GM12878 (cell line): ENCODE data around the gene SNED1. TPM values are rescaled to one million over a fixed set of nuclear protein-coding genes. Genes with fewer than 3 reads are reported as not detected.

ENCODE experiments used
- ATAC-seq: fragments of 200-7000 bp; cut with Tn5 transposase; 3 replicates; pipeline ENCODE4 v1.9.1; 2020; ENCODE audit warnings: mild to moderate bottlenecking, moderate library complexity
- BruUV-seq: library from RNA; stranded (reverse); fragments of 400-500 nt; replicated peaks from 2 replicates; lab custom pipeline; 2021; lab: Mats Ljungman, UMichigan
- CTCF ChIA-PET: fragments of 300-600 bp; sonication (Branson Sonifier 250); formaldehyde crosslinking; extraction: SDS; loops from one replicate; lab custom pipeline; 2021; ENCODE audit warnings: inconsistent platforms; lab: Yijun Ruan, JAX
- POLR2A ChIA-PET: fragments of 350-600 bp; formaldehyde crosslinking; extraction: SDS; loops from one replicate; lab custom pipeline; 2021; ENCODE audit warnings: inconsistent platforms; lab: Charles Lee
- RAD21 ChIA-PET: fragments of 300-600 bp; sonication (Branson Sonifier 250); formaldehyde crosslinking; loops from one replicate; lab custom pipeline; 2023; ENCODE audit warnings: antibody characterized with exemption; ENCODE audit not compliant: unreplicated experiment; lab: Charles Lee
- SMC1A ChIA-PET: fragments of 300-600 bp; sonication (Branson Sonifier 250); formaldehyde crosslinking; loops from one replicate; lab custom pipeline; 2023; ENCODE audit not compliant: unreplicated experiment, uncharacterized antibody; lab: Charles Lee
- DNase-seq: peaks from one replicate; pipeline ENCODE4 v3.0.0-alpha.2; 2011; ENCODE audit warnings: low read depth, low spot score
- FAIRE-seq: peaks from 3 replicates; lab custom pipeline; 2011; peaks lifted over from hg19 to GRCh38; lab: Jason Lieb, UNC
- H2AFZ ChIP-seq: 2 replicates; pipeline ENCODE4 v1.6.0; 2011; ENCODE audit warnings: low read depth, low read length, control low read depth; ENCODE audit not compliant: control insufficient read depth
- H3K27ac ChIP-seq: 2 replicates; pipeline ENCODE4 v1.5.1; 2011; ENCODE audit warnings: control low read depth; ENCODE audit not compliant: control insufficient read depth, insufficient read depth
- H3K27me3 ChIP-seq, 2 experiments: replicated peaks in 1 of 2; 2 replicates each; pipeline versions ENCODE4 v1.6.0 to v1.6.1; 2011; ENCODE audit warnings: low read length in 1 of 2; ENCODE audit not compliant: control insufficient read depth in 2 of 2, insufficient read depth in 2 of 2
- H3K36me3 ChIP-seq, 2 experiments: 2 replicates each; pipeline ENCODE4 v1.5.1; 2011; ENCODE audit warnings: low read length in 1 of 2; ENCODE audit not compliant: control insufficient read depth in 2 of 2, insufficient read depth in 2 of 2
- H3K4me1 ChIP-seq: 2 replicates; pipeline ENCODE4 v1.6.1; 2011; ENCODE audit warnings: mild to moderate bottlenecking, low read length, moderate library complexity, mixed read lengths; ENCODE audit not compliant: control insufficient read depth, insufficient read depth
- H3K4me2 ChIP-seq: 2 replicates; pipeline ENCODE4 v1.6.0; 2011; ENCODE audit warnings: control low read depth; ENCODE audit not compliant: control insufficient read depth, insufficient read depth
- H3K4me3 ChIP-seq: fragments of 200-600 bp; sonication (generic); 2 replicates; pipeline ENCODE4 v1.5.1; 2016
- H3K79me2 ChIP-seq: 2 replicates; pipeline ENCODE4 v1.6.0; 2011; ENCODE audit warnings: low read length; ENCODE audit not compliant: control insufficient read depth, insufficient read depth
- H3K9ac ChIP-seq: 2 replicates; pipeline ENCODE4 v1.8.0; 2011; ENCODE audit warnings: low read length, control low read depth, mixed read lengths; ENCODE audit not compliant: control insufficient read depth, insufficient read depth
- H3K9me3 ChIP-seq: replicated peaks from 3 replicates; pipeline ENCODE4 v1.5.1; 2011; ENCODE audit warnings: mild to moderate bottlenecking, low read length; ENCODE audit not compliant: control insufficient read depth, insufficient read depth
- H4K20me1 ChIP-seq: 2 replicates; pipeline ENCODE4 v1.6.0; 2011; ENCODE audit not compliant: control insufficient read depth, insufficient read depth
- PML ChIP-seq: IDR thresholded peaks from 2 replicates; pipeline ENCODE4 v1.6.1; 2012; ENCODE audit warnings: low read length, inconsistent platforms
- SREBF1 ChIP-seq: IDR thresholded peaks from 2 replicates; pipeline ENCODE4 v1.6.1; 2012; ENCODE audit warnings: mild to moderate bottlenecking, low read length
- ZNF207 ChIP-seq: fragments of 450-650 bp; IDR thresholded peaks from 2 replicates; pipeline ENCODE4 v1.6.1; 2014; ENCODE audit warnings: antibody characterized with exemption, mild to moderate bottlenecking, borderline replicate concordance
- WGBS: methylation state at CpG from one replicate; pipeline ENCODE4 v1.1.6; 2016; ENCODE audit warnings: low lambda C conversion rate; ENCODE audit not compliant: insufficient replicate concordance, insufficient coverage; ENCODE audit errors: missing lambda C conversion rate; 5-methylcytosine and 5-hydroxymethylcytosine counted together
- in situ Hi-C: fragments of 300-500 bp; cut with MboI; formaldehyde crosslinking; loops from 9 replicates; pipeline ENCODE4 v1.14.3; 2018; ENCODE audit warnings: mixed read lengths
- intact Hi-C: fragments of 100-400 bp; cut with micrococcal nuclease; formaldehyde crosslinking; loops from one replicate; pipeline ENCODE4 v1.14.2; 2022; ENCODE audit not compliant: unreplicated experiment
- polyA plus RNA-seq, 11 experiments: library from polyadenylated mRNA; depleted of rRNA in 4 of 11; unstranded in 6 of 11; stranded (reverse) in 5 of 11; fragments of >200 nt; fragmentation: Nextera tagmentation in 4 of 11; fragmentation: Illumina TruSeq in 1 of 11; extraction: Ambion mirVana in 4 of 11; extraction: Trizol in 1 of 11; gene quantifications; 1 replicate in 1 of 11; 2 replicates in 10 of 11; pipeline versions ENCODE4 v1.2.1 to v1.2.3, GENCODE V29; 2011 to 2016; ENCODE audit warnings: inconsistent platforms in 2 of 11, missing spikeins in 2 of 11, low read depth in 1 of 11
- total RNA-seq, 4 experiments: library from RNA; depleted of rRNA in 3 of 4; stranded (reverse); fragments of >200 nt in 3 of 4; fragmentation: Illumina TruSeq in 1 of 4; extraction: Trizol in 1 of 4; gene quantifications; 2 replicates each; pipeline versions ENCODE4 v1.2.1 to v1.2.3, GENCODE V29; 2013 to 2021

The SNED1 gene
- total and polyA plus RNA-seq, 10 of the 15 experiments (the other 5 are each of a cell fraction or from before 2014, with no cell fraction given): 0.05 to 8.4 (median 3.0) TPM

GRCh38 chr2:240961910-240962299 is 36.5 kb upstream of the SNED1 start:
- TF ChIP-seq PML: no peak
- TF ChIP-seq SREBF1: no peak
- Histone ChIP-seq H3K9ac (no peak overlapping the region), H3K27ac (no peak overlapping the region), H2AFZ (no peak overlapping the region), H3K79me2 (no peaks in the 10 kb centered on the region), H3K9me3 (no peaks in the 10 kb centered on the region), H3K27me3 (peaks cover 0 to 1% of the 10 kb centered on the region in 2 experiments; a peak in 2 of 4 replicates), H4K20me1 (no peaks in the 10 kb centered on the region), H3K4me3 (no peak overlapping the region), H3K4me2 (no peak overlapping the region), H3K36me3 (no peaks in the 10 kb centered on the region), H3K4me1 (no peaks in the 10 kb centered on the region)
- no peak for FAIRE-seq
- CTCF ChIA-PET: no interaction called here
- RAD21 ChIA-PET: no interaction called here
- no TSS peak for BruUV-seq
- 61% methylated on average over 7 of the region's 12 CpGs for WGBS
- intact Hi-C loops: no loop called here
- DNase-seq: no peak
- POLR2A ChIA-PET: no interaction called here
- ATAC-seq: no peak
- in situ Hi-C loops: no loop called here
- SMC1A ChIA-PET: no interaction called here

DNA sequence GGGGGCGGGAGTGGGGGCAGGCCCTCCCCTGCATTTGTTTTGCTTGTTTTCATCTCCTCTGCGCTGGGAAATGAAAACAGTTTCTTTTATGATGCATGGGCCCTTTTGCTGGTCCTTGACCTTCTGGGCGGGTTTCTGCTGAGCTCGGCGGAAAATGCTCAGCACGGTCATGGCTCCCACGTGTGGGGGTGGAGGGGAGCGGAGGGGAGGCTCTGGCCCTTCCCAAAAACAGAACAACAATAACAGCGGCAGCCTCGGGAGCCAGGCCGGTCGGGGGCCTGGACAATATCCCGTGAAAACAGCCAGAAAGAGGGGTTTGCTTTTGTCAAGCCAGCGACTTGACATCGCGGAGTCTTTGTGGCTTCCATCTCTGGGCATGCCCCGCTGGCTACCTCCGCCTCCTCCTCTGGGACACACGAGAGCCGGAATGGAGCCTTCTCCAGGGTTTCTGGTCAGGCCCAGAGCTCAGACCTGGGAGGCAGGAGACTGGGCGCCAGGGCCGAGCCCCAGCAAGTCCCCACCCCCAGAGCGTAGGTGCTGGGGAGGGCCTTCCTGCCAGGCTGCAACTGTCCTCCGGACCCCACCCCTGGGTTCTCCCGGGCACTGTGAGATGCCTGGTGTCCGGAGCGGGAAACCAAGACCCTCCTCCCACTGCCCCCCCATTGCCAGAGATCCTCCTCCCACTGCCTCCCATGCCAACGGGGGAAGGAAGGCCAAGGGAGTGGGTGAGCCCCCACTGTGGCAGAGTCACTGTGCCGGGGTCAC is 35.9 kb upstream of the SNED1 start:
- intact Hi-C loops: no loop called here
- ChIA-PET CTCF (no interaction called here), SMC1A (no interaction called here), RAD21 (no interaction called here), POLR2A (no interaction called here)
- TF ChIP-seq ZNF207: no peak
- no peak overlapping the region for H3K9ac ChIP-seq
- no peaks in the 10 kb centered on the region for H4K20me1 ChIP-seq
- ATAC-seq (no peak), DNase-seq (no peak), FAIRE-seq (no peak)
- H3K79me2 ChIP-seq: no peaks in the 10 kb centered on the region
- H2AFZ ChIP-seq: no peak overlapping the region
- no peaks in the 10 kb centered on the region for H3K36me3 ChIP-seq
- no peak overlapping the region for H3K4me2 ChIP-seq
- no peaks in the 10 kb centered on the region for H3K9me3 ChIP-seq
- in situ Hi-C loops: no loop called here
- peaks cover 0 to 1% of the 10 kb centered on the region in 2 experiments; a peak in 2 of 4 replicates for H3K27me3 ChIP-seq
- H3K27ac ChIP-seq: no peak overlapping the region
- WGBS: 45% methylated on average over 29 of the region's 29 CpGs
- H3K4me1 ChIP-seq: no peaks in the 10 kb centered on the region
- H3K4me3 ChIP-seq: no peak overlapping the region
- no TSS peak for BruUV-seq
